Measurements from ENCODE around the gene RPS18.

DNA sequence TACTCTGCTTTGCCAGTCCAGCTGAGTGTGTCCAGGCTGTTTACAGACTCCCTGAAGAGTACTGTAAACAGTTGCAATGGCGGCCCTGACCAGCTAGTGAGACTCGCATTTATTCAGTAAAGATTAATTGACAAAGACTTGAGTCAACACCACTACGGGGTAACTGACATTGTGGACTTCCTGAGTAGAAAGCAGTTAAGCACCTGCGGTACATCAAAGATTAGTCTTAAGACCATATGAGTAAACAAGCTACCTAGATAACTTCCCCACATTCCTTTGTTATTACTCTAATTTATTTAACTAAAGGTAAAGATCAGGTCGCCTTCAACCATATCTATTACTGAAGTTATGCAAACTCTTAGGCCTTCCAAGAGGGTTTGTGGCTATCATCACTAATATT, 12.8 kb upstream of the RPS18 start:
- TF ChIP-seq FOXA1 (IDR thresholded peaks at IDR 0.05) (no peak), LEF1 (IDR thresholded peaks at IDR 0.05; ENCODE audit: borderline replicate concordance) (no peak)

Data from HEK293T (cell line).